Stimulated activated CD4-positive, alpha-beta T cell treated with anti-CD3 and anti-CD28 coated beads, Interleukin-2, amount 100 ng/mL, for 4 hours (primary cell): ENCODE data around the gene TGFBR2.

Experiments
- DNase-seq: peaks from one replicate; pipeline ENCODE4 v3.0.0-alpha.2; 2020; ENCODE audit warnings: low read depth

The TGFBR2 gene

DNA sequence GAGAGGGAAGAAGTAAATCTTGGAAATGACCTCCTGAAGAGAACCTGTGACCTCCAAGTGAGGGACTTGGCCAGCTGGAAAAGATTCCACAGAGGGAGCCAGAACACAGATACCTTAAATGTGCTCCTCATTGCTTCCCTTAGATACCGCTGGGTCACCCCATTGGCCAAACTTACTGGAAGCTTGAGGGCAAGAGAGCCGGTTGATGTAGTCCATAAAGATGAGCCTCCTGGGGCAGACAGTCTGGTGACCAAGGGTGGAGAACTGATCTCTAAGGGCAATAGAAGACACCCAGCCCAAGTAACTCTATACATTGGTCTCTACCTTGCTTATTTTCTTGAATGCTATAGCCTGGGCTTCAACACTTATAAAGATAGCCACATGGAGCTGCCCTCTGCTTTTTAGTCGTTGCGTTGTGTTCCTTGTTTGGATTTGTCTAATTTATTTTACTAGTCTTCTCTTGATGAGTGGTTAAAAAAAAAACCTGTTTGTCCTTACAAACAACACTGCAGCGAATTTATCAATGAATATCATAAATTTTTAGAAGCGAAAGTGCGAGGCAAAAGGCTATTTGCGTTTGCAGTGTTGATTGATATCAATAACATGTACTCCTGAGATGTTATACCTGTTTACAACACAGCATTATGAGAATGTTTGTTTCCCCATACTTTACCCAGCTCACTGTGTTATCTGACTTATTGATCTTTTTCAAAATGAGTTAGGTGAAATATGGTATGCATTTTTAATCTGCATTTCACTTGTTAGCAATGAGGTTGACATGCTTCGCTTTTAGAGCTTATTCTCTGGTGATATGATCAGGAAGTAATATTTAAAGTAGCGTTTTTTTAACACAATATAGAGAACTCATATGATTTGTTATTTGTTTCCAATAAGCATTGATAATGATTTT lies 31.2 kb downstream of the TGFBR2 start:
- DNase-seq = no peak

GRCh38 chr3:30638685-30639412 lies 32.4 kb downstream of the TGFBR2 start:
- DNase-seq = no peak

- peak; percentile 29 for DNase-seq
Observed at GRCh38 chr3:30639937-30640336, 33.5 kb downstream of the TGFBR2 start.

DNA sequence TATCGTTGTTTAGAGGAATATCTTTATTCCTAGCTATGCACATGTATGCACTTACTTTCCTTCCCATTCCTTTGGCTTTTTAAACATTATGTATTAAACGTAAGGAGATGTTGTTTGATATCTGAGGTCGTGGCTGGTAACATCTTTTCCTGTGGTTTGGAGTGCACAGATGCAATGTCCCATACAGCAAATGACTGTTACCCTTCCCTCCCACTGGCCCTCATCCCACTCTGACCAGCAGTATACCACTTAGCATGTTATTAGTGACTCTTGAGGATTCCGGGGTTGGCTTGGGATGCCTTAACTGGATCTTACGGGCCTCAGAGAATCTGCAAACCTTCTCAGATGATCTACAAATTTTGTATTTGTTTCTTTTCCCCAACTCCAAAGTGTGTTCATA lies 34.5 kb downstream of the TGFBR2 start:
- DNase-seq = no peak

- no peak for DNase-seq
Observed at GRCh38 chr3:30641416-30642251, 35.2 kb downstream of the TGFBR2 start.

DNA sequence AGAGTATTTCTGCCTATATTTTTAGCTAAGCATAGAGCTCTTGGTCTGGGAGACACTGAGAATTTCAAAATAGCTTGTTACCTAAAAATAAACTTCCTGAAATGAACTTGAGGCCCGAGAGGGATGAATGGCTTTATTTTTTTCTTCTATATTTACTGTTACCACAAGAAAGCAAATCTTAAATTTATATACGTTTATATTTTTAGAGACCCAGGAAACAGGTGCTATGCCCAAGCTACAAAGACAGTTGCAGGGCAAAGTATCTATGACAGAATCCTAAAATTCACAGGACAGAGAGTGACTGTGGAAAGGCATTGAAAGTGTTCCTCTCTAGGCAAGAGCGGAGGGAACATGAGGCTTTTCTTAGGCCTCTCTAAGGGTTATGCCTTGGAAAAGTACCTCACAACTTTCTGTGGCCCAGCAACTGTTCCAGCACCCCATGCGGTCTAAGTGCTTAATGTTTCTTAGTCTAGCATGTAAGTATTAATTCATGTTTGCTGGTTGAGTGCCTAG lies 36.5 kb downstream of the TGFBR2 start:
- DNase-seq = no peak

GRCh38 chr3:30643763-30644462 lies 37.5 kb downstream of the TGFBR2 start:
- peak; percentile 33 for DNase-seq

GRCh38 chr3:30644615-30645014 lies 38.2 kb downstream of the TGFBR2 start:
- peak; percentile 67 for DNase-seq

GRCh38 chr3:30645077-30645476 lies 38.7 kb downstream of the TGFBR2 start:
- DNase-seq = no peak

DNA sequence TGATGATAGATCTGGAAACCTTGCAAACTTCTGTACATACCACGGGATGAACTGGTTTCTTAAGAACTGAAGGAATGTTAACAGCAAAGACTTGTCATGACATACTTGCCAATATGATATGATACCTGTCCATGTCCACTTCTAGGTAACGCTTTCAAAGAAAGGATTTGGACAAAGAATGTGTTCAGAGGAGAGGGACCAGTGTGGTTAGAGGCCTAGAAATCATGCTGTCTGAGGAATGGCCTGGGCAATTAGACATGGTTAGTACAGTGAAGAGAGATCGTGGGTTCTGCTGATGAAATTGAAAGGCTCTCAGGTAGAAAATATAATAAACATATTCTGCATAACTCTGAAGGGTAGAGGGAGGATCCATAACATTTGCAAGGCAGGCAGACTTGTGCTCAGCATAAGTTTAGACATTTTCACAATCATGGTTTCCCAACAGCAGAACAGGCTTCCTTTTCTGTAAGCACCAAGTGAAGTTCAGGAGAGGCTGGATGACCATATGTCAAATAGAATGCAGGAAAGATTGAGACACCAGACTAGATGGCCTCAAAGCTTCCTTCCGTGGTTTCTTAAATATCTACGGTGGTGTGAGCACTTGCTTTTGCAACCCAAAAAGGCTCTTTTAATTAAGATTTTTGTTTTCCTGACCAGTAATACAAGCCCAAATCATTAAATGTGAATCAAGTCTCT lies 39.9 kb downstream of the TGFBR2 start:
- no peak for DNase-seq

DNA sequence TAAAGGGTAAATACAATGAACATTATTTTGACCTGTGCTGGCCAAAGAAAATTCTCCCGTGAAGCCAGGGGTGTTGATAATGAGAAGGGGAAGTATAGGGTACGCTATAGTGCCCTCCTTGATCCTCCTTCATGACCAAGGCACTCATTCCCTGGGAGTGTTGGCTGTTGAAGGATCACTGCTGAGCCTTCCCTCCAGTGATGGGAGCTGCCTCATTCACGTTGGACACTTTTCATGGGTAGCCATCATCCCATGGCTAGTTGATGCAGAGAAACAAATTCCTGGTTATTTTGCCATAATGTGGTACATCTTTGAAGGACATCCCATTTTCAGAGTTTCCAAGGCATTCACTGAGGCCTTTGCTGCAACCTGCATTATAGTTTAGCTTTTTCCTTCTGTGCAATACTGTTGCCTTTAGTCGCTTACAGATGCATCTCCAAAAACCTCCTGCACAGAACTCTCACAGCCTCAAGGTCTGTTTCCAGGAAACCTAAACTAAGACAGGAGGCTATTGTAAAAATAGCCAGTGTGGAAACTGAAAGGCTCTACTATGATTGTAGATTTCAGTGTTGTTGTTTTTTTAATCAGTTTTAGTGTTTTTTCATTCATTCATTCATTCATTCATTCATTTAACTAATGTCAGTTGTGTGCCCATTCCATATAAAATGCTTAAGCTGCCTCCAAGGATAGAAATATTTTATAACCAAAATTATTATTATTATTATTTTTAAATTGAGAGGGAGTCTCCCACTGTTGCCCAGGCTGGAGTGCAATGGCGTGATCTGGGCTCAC lies 40.8 kb downstream of the TGFBR2 start:
- DNase-seq = no peak

DNA sequence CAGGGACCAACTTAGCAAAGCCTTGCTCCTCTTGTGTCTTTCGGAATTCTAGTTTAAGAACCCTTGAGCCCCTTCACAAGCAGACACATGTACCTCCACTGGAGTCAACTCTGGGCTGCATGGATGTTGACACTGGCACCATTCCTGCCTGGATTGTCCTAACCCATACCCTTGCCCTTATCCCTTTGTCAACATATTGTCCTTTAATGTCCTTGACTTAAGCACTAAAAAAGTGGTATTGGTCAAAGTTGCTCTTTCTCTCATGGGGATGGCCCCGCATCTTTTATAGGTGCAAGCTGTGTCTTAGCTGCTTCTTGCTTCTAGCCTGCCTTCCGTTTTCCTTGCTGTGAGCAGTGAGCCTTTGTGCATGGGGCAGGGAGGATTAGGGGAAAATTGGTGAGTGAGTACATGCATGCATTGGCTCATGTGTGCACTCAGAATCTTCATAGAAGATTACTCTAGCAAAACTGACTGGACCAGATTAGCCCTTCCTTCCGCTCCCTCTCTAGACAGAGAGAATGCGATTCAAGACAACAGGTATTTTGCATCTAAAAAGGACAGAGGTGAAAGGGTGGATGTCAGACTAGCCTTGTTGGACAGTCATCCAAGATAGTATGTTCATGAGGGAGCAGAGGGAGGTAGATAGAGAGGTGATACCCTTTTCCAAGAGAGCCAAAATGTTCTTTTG lies 42.4 kb downstream of the TGFBR2 start:
- no peak for DNase-seq

- no peak for DNase-seq
Observed at GRCh38 chr3:30649572-30650318, 43.3 kb downstream of the TGFBR2 start.

- DNase-seq = no peak
Observed at GRCh38 chr3:30650348-30650995, 44.1 kb downstream of the TGFBR2 start.

DNA sequence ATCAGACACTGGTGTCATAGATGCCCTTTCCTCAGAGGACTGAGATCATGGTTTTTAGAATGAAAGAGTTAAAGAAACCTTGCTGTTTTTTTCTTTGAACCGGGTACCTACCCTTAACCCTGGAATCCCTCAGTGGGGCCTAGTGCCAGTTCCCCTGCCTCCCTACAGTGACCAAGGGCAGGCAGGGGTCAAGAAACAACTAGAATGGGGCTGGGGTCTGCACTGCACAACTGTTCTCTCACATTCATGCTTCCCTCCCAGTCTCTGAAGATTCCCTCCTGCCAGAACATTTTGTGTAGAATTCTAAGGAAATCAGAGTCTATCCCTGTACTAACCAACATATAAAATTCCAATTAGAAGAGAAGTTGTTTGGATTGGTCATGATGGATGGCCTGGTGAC lies 47.9 kb downstream of the TGFBR2 start:
- DNase-seq = no peak

DNA sequence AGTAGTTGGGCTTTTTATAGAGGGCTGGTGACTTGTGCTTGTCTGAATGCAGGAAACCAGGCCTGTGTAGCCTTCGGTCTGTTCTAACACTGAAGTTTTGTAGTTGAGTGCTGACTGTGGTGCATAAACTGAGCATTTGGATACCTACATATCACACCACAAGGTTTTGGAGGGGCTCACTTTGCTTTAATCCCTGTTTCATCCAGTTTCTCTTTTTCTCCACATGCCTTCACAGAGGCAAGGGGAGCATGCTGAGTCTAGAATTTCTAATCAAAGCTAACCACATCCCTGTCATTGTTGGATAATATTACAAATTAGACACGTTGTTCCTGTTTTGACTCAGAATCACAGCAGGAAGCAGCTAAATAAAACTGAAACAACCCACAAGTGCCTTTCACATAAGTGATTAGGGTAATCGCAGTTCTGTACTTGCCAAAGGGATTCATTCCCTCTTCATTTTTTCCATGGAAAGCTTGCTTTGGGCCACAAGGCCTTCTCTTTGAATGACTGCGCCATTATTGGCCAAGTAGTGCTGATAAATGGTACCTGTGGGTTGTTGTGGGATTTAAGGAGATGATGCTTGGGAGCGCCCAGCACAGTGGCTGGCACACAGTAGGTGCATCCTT lies 48.9 kb downstream of the TGFBR2 start:
- no peak for DNase-seq

DNA sequence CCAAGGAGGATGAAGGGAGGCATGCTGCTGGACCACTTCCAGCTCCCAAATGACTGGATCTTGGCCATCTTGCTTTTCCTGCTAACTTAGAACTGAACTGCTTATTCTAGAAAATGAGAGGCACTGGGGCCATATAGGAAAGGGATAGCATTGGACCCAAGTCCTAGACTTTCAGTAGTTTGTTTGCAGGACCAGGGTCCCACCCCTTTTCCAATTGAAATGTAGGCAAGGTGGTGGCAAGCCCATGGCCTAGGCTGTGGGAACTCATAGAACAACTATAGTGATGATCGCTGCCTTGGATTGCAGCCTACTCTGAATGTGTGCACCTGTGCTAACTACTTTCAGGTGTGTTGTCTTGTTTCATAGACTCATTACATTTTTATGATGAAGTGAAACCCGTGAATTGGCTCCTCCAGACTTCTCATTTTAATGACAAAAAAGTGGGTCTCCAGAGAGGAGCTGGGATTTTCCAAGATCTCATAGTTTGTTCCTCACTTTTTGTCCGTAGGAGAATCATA lies 50.3 kb downstream of the TGFBR2 start:
- no peak for DNase-seq

DNA sequence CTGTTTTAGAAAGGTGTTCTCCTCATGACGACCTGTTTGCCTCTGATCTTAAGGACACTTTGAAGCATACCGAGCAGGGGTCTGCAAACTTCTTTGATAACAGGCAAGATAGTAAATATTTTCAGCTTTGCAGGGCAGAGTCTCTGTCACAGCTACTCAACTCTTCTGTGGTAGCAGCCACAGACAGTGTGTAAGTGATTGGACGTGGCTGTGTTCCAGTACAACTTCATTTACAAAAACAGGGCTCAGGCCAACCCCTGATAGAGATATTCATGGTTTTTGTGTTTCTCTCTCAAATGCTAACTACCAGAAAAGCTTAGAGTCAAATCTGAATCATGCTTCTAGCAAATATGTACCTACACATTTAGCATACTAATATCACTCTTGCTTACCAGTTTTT lies 51.5 kb downstream of the TGFBR2 start:
- DNase-seq = no peak
